Parietal lobe (tissue), 2 donors: ENCODE results near the gene WNT6. TPM values are rescaled to one million over a fixed set of nuclear protein-coding genes. Genes with fewer than 3 reads are reported as not detected.

Source experiments
- small RNA-seq: library from RNA; depleted of rRNA; stranded (forward); fragments of <200 nt; gene quantifications from one replicate; pipeline ENCODE3, GENCODE V24; 2014; ENCODE audit warnings: low replicate concordance
- total RNA-seq: library from RNA; depleted of rRNA; stranded (reverse); fragments of >200 nt; gene quantifications from one replicate; pipeline ENCODE4 v1.2.3, GENCODE V29; 2014

The WNT6 gene
- total RNA-seq, result not detected

DNA sequence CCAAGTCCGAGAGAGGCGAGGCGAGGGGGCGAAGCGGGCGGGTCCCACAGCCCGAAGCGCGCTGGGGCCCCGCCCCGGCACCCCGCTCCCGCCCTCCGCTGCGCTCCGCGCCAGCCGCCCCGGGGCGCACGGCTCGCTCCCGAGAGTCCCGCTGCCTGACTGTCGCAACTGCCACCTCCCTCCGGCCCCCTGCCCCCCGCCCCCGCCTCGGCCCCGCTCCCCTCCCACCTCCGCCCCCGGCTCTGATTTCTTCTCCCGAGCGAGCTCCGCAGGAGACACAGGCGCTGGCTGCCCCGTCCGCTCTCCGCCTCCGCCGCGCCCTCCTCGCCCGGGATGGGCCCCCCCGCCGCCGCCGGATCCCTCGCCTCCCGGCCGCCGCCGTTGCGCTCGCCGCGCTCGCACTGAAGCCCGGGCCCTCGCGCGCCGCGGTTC, at the start of gene WNT6:
Gene WNT6, plus strand, starts transcription at position 250 of the 432 bp plus-strand sequence. CDS start 233 bp downstream, outside the sequence.

DNA sequence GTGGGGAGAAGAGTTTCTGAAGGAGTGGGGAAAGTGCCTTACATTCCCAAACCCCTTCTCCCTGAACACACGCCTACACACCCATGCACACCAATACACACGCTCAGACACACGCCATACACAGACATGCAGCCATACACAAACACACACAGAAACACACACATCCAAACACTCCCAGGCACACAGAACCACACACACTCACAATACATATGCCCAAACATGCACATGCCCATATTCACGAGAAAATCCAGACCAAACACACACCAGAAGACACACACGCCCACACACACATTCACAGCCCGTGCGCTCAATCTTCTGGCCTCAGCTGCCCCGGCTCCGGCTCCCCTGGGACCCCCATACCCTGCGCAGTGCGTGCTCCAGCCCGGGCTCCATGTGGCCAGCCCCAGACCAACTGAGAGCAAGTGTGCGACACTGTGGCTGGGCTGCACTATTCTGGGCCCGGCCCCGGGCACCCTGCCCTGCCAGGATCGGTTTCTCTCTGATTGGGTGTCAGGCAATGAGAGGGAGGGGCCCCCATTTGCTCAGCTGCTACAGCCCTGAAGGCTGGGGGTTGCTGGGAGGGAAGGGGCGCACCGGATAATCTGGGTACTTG, 28.1 kb upstream of the WNT6 start, which contains the start of gene PRKAG3:
Gene PRKAG3, minus strand, starts transcription at position 426 of the 613 bp plus-strand sequence.

GRCh38 chr2:218880102-218880858, 20.7 kb downstream of the WNT6 start, which contains the start of gene WNT10A:
TSS of gene WNT10A (plus strand) at chr2:218880852. CDS start at chr2:218880996, 144 bp downstream.

Small RNA genes lying within 50 kb of the gene (small RNA-seq; reads per million reads assigned to genes)
- gene RNU6-642P, result not detected

Other genes starting within 250 kb of the WNT6 start
- 31.0 TPM for gene ZNF142, start 200.2 kb upstream of the WNT6 start, total RNA-seq
- 30.4 TPM for gene BCS1L, start 200.1 kb upstream of the WNT6 start, total RNA-seq
- 25.0 TPM for gene RNF25, start 187.8 kb upstream of the WNT6 start, total RNA-seq
- gene STK36, start 187.7 kb upstream of the WNT6 start, total RNA-seq, result 77.0 TPM
- 21.9 TPM for gene TTLL4, start 149.0 kb upstream of the WNT6 start, total RNA-seq
- gene CYP27A1, start 77.7 kb upstream of the WNT6 start, total RNA-seq, result 3.4 TPM
- not detected for gene PRKAG3, start 28.0 kb upstream of the WNT6 start, total RNA-seq
- gene WNT10A, start 21.0 kb downstream of the WNT6 start, total RNA-seq, result not detected
- gene CDK5R2, start 99.9 kb downstream of the WNT6 start, total RNA-seq, result 11.9 TPM
- not detected for gene FEV, start 125.4 kb downstream of the WNT6 start, total RNA-seq
- gene CRYBA2, start 133.6 kb downstream of the WNT6 start, total RNA-seq, result not detected
- gene CFAP65, start 181.7 kb downstream of the WNT6 start, total RNA-seq, result 0.63 TPM
- gene IHH, start 201.1 kb downstream of the WNT6 start, total RNA-seq, result not detected